Measurements from ENCODE around the gene UNC13A. TPM values are rescaled to one million over a fixed set of nuclear protein-coding genes. Genes with fewer than 3 reads are reported as not detected.

The UNC13A gene
- total RNA-seq (ENCODE audit: insufficient read depth, low replicate concordance), result 0.48 TPM

GRCh38 chr19:17687857-17688784 is at the start of gene UNC13A:
Gene UNC13A, minus strand, starts transcription at chr19:17688354. Its CDS starts 155 bp downstream, at chr19:17688199.
- peak; percentile 42 for DNase-seq (ENCODE audit: low spot score)

DNA sequence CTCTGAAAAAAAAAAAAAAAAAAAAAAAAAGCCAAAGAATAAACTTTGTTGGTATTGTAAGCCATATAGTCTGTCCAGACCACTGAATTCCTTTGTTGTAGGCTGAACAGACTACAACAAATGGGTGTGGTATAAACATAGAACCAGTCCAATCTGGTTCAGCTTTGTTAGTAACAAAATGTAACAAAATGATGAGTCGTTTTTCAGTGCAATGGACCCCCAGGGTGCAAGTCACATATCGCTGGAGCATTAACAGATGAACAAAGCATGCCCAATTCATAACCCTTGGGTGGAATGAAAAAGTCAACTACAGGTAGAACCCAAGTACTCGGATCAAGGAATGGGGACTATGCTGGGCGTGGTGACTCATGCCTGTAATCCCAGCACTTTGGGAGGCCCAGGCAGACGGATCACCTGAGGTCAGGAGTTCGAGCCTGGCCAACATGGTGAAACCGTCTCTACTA is 49.6 kb upstream of the UNC13A start:
- no peak for DNase-seq (ENCODE audit: low spot score)

GRCh38 chr19:17735410-17735809 is 47.3 kb upstream of the UNC13A start:
- DNase-seq (ENCODE audit: low spot score), result no peak

GRCh38 chr19:17734146-17734545 is 46.0 kb upstream of the UNC13A start:
- DNase-seq (ENCODE audit: low spot score), result no peak

GRCh38 chr19:17733127-17733526 is 45.0 kb upstream of the UNC13A start:
- no peak for DNase-seq (ENCODE audit: low spot score)

GRCh38 chr19:17727843-17728242 is 39.7 kb upstream of the UNC13A start:
- DNase-seq (ENCODE audit: low spot score), result no peak

DNA sequence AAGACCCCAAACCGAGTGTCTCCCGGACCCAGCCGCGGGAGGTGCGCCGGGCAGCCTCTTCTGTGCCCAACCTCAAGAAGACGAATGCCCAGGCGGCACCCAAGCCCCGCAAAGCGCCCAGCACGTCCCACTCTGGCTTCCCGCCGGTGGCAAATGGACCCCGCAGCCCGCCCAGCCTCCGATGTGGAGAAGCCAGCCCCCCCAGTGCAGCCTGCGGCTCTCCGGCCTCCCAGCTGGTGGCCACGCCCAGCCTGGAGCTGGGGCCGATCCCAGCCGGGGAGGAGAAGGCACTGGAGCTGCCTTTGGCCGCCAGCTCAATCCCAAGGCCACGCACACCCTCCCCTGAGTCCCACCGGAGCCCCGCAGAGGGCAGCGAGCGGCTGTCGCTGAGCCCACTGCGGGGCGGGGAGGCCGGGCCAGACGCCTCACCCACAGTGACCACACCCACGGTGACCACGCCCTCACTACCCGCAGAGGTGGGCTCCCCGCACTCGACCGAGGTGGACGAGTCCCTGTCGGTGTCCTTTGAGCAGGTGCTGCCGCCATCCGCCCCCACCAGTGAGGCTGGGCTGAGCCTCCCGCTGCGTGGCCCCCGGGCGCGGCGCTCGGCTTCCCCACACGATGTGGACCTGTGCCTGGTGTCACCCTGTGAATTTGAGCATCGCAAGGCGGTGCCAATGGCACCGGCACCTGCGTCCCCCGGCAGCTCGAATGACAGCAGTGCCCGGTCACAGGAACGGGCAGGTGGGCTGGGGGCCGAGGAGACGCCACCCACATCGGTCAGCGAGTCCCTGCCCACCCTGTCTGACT is 39.0 kb upstream of the UNC13A start:
- no peak for DNase-seq (ENCODE audit: low spot score)

DNA sequence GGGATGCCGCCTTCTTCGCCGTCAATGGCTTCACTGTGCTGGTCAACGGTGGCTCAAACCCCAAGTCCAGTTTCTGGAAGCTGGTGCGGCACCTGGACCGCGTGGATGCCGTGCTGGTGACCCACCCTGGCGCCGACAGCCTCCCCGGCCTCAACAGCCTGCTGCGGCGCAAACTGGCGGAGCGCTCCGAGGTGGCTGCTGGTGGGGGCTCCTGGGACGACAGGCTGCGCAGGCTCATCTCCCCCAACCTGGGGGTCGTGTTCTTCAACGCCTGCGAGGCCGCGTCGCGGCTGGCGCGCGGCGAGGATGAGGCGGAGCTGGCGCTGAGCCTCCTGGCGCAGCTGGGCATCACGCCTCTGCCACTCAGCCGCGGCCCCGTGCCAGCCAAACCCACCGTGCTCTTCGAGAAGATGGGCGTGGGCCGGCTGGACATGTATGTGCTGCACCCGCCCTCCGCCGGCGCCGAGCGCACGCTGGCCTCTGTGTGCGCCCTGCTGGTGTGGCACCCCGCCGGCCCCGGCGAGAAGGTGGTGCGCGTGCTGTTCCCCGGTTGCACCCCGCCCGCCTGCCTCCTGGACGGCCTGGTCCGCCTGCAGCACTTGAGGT is 38.1 kb upstream of the UNC13A start:
- DNase-seq (ENCODE audit: low spot score), result no peak

GRCh38 chr19:17725422-17726078 is 37.4 kb upstream of the UNC13A start:
- no peak for DNase-seq (ENCODE audit: low spot score)

DNA sequence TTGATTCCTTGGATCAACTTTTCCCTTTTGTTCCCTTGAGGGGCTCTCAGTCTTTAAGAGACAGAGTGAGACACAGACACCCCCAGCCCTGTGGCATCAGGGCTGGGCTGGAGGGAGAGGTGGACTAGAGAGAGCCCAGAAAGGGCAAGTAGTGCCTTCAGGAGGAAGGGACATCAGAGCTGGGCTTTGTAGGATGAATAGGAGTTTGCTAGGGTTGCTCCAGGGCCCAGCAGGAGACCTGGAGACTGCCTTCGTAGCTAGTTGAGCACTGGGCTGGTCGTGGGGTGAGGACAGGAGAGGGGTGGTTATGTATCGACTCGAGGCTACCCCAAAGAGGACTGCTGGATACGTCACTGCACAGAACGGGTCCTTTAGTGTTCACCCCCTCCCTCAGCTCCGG is 36.5 kb upstream of the UNC13A start:
- no peak for DNase-seq (ENCODE audit: low spot score)

DNA sequence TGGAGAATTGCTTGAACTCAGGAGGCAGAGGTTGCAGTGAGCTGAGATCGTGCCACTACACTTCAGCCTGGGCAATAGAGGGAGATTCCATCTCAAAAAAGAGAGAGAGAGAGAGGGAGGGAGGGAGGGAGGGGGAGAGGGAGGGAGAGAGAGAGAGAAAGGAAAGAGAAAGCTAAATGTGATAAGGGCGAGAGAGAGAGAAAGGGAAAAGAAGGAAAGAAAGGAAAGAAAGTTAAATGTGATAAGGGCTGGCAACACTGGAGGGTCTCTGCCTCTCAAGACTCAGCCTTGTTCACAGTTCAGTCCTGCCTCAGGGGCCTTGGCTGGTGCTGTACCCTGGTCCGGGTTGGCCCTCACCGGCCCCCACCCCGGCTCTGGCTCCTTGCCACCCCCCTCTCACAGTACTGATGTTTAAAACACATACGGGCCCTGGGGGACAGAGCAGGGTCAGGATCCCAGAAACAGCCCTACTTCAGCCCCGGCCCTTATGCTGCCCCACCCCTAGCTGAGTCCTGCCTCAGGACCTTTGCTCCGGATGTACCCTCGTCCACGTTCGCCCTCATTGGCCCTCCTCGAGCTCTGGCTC is 34.6 kb upstream of the UNC13A start:
- DNase-seq (ENCODE audit: low spot score), result no peak

GRCh38 chr19:17721821-17722220 is 33.7 kb upstream of the UNC13A start:
- DNase-seq (ENCODE audit: low spot score), result no peak

DNA sequence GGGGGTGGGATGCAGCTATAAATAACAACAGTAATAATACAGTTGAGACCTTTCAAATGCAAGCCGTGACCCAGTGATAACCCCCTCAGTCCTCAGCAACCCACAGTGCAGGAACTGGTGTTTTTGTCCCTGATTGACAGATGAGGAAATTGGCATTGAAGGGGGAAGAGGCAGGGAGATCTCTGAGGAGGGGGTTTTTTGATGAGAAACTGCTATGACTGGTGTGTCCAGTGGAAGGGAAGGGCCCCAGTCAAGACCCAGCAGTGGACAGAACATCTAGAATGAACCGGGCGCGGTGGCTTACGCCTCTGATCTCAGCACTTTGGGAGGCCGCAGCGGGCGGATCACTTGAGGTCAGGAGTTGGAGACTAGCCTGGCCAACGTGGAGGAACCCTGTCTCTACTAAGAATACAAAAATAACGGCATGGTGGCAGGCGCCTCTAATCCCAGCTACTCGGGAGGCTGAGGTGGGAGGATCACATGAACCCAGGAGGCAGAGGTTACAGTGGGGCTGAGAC is 33.0 kb upstream of the UNC13A start:
- no peak for DNase-seq (ENCODE audit: low spot score)

- no peak for DNase-seq (ENCODE audit: low spot score)
These were observed 32.3 kb upstream of the UNC13A start for GRCh38 chr19:17720440-17720839.

- no peak for DNase-seq (ENCODE audit: low spot score)
These were observed 31.7 kb upstream of the UNC13A start for GRCh38 chr19:17719730-17720400.

DNA sequence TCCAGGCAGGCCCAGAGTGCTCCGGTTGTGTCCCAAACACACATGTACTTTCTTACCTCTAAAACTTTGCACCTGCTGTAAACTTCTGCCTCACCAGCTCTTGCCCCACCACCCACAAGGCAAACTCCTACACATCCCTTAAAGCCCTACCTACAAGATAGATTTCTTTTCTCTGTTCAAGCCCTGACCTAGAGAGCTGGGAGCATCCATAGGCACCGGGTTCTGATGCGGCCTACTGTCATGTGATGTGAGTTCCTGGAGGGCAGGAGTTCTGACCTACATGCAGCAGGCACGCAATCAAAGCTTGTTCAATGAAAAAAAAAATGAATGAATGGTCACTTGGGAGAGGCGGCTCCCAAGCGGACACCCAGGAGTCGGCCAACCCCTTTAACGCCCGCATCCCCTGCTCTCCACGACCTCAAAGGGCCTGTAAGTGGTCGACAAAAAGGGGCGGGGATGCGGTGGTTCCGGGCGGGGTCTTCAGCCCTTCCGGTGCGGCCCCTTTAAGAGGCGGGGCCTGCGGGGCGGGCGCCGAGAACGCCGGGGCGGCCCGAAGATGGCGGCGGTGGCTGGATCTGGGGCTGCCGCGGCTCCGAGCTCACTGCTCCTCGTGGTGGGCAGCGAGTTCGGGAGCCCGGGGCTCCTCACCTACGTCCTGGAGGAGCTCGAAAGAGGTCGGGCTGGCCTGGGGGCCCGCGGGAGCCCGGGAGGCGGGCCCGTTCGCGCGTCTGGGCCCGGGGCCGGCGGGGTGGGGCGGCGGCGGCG is 31.0 kb upstream of the UNC13A start, which contains the start of gene MAP1S:
TSS of gene MAP1S (plus strand) at position 534 of the 765 bp plus-strand sequence. CDS start at position 557, 23 bp downstream.
- DNase-seq (ENCODE audit: low spot score), result peak; percentile 68

DNA sequence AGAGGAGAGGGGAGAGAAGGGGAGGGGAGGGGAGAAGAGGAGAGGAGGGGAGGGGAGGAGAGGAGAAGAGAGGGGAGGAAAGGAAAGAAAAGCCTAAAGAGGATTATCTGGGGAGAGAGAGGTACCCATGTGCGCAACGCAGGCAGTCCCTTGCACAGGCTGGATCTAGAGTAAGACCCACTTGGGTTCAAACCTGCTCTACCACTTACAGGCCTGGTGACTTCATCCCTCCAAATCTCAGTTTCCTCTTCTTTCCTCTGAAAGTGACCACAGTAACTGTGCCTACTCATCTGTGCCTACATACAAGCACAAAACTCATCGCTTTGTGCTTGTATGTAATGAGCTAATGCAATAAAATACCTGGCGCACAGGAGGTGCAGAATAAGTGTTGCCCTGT is 30.4 kb upstream of the UNC13A start:
- no peak for DNase-seq (ENCODE audit: low spot score)

- DNase-seq (ENCODE audit: low spot score), result no peak
These were observed 28.3 kb upstream of the UNC13A start for GRCh38 chr19:17716309-17716929.

GRCh38 chr19:17711851-17712250 is 23.7 kb upstream of the UNC13A start:
- peak; percentile 39 for DNase-seq (ENCODE audit: low spot score)
